Measurements from ENCODE around the gene RBFA. TPM values are rescaled to one million over a fixed set of nuclear protein-coding genes. Genes with fewer than 3 reads are reported as not detected.

Gene RBFA
- total and polyA plus RNA-seq, 2 donors (not counting 3 experiments of a cell fraction or from before 2014, with no cell fraction given): 27.4 to 34.8 TPM

- H3K9me1 ChIP-seq (replicated peaks; ENCODE audit: control insufficient read depth, extremely low read depth, insufficient read depth, low read length): no peaks in the 10 kb centered on the region
- no peaks in the 10 kb centered on the region for H3K4me1 ChIP-seq (ENCODE audit: control insufficient read depth, extremely low read depth, insufficient read depth, low read length)
- H3K79me2 ChIP-seq (ENCODE audit: control insufficient read depth, insufficient read depth, low read length): no peaks in the 10 kb centered on the region
- no peaks in the 10 kb centered on the region for H4K20me1 ChIP-seq (replicated peaks; ENCODE audit: control insufficient read depth, extremely low read depth, insufficient read depth, low read length)
- DNase-seq (ENCODE audit: low read depth, low spot score): no peak
- dilution Hi-C loops (cut with MboI; ENCODE audit: extremely low pct_ligation_motif_present, low sequenced_read_pairs) (no loop called here), intact Hi-C loops (cut with micrococcal nuclease) (no loop called here)
- H3K9me3 ChIP-seq (replicated peaks; ENCODE audit: control insufficient read depth, insufficient read depth, low read length): no peaks in the 10 kb centered on the region
- ChIA-PET CTCF (interaction anchor here (1.1 kb wide), 1 partner anchor 10 kb away, joined by 3 read pairs; the partner anchor contains the start of gene RBFA), POLR2A (no interaction called here)
- H3K36me3 ChIP-seq (ENCODE audit: control insufficient read depth in 2 of 2, extremely low read depth in 1 of 2, insufficient read depth in 2 of 2, low read length in 2 of 2): peaks cover 0 to 16% of the 10 kb centered on the region in 2 experiments
- BruUV-seq (replicated peaks): no TSS peak
- no peak overlapping the region for H3K27ac ChIP-seq (ENCODE audit: insufficient read depth, low read depth, low read length)
- no peak overlapping the region for H3K9ac ChIP-seq (replicated peaks; ENCODE audit: extremely low read depth, insufficient read depth, low read length)
- H2AFZ ChIP-seq (ENCODE audit: low read depth, low read length): no peak overlapping the region
- no peak overlapping the region for H3K4me2 ChIP-seq (ENCODE audit: insufficient read depth, low read length)
- no peaks in the 10 kb centered on the region for H3K27me3 ChIP-seq (ENCODE audit: control insufficient read depth in 2 of 2, insufficient read depth in 2 of 2, low read length in 2 of 2)
- FAIRE-seq: no peak
- no peak overlapping the region for H3K4me3 ChIP-seq (replicated peaks in 1 of 3; ENCODE audit: insufficient read depth in 1 of 3, low read depth in 1 of 3, low read length in 3 of 3)
- TF ChIP-seq FOS (IDR thresholded peaks at IDR 0.05; ENCODE audit: borderline replicate concordance, insufficient read depth, low read length) (no peak), EZH2 (IDR thresholded peaks at IDR 0.05; ENCODE audit: borderline replicate concordance, low read depth, low read length, severe bottlenecking) (no peak)
Measured at GRCh38 chr18:80044072-80044471, 9.8 kb downstream of the RBFA start.

GRCh38 chr18:80046011-80046410, 11.8 kb downstream of the RBFA start:
- no peaks in the 10 kb centered on the region for H3K4me1 ChIP-seq (ENCODE audit: control insufficient read depth, extremely low read depth, insufficient read depth, low read length)
- FAIRE-seq (no peak), DNase-seq (ENCODE audit: low read depth, low spot score) (no peak)
- ChIA-PET CTCF (interaction anchor here (1.3 kb wide), 1 partner anchor 11 kb away, joined by 3 read pairs; the partner anchor contains the start of gene RBFA), POLR2A (no interaction called here)
- no peak overlapping the region for H3K4me2 ChIP-seq (ENCODE audit: insufficient read depth, low read length)
- H3K9me1 ChIP-seq (replicated peaks; ENCODE audit: control insufficient read depth, extremely low read depth, insufficient read depth, low read length): no peaks in the 10 kb centered on the region
- H3K36me3 ChIP-seq (ENCODE audit: control insufficient read depth in 2 of 2, extremely low read depth in 1 of 2, insufficient read depth in 2 of 2, low read length in 2 of 2): peaks cover 0 to 16% of the 10 kb centered on the region in 2 experiments
- no TSS peak for BruUV-seq (replicated peaks)
- H3K4me3 ChIP-seq (replicated peaks in 1 of 3; ENCODE audit: insufficient read depth in 1 of 3, low read depth in 1 of 3, low read length in 3 of 3): no peak overlapping the region
- no peaks in the 10 kb centered on the region for H3K9me3 ChIP-seq (replicated peaks; ENCODE audit: control insufficient read depth, insufficient read depth, low read length)
- H3K27ac ChIP-seq (ENCODE audit: insufficient read depth, low read depth, low read length): no peak overlapping the region
- H3K9ac ChIP-seq (replicated peaks; ENCODE audit: extremely low read depth, insufficient read depth, low read length): no peak overlapping the region
- no peaks in the 10 kb centered on the region for H3K79me2 ChIP-seq (ENCODE audit: control insufficient read depth, insufficient read depth, low read length)
- dilution Hi-C loops (cut with MboI; ENCODE audit: extremely low pct_ligation_motif_present, low sequenced_read_pairs) (no loop called here), intact Hi-C loops (cut with micrococcal nuclease) (no loop called here)
- H3K27me3 ChIP-seq (ENCODE audit: control insufficient read depth in 2 of 2, insufficient read depth in 2 of 2, low read length in 2 of 2): no peaks in the 10 kb centered on the region
- H2AFZ ChIP-seq (ENCODE audit: low read depth, low read length): no peak overlapping the region
- TF ChIP-seq POLR2A (IDR thresholded peaks at IDR 0.05; ENCODE audit: low read depth, low read length): no peak
- no peak for TF ChIP-seq MAX (IDR thresholded peaks at IDR 0.05; ENCODE audit: insufficient read depth, insufficient read length)
- TF ChIP-seq FOS (IDR thresholded peaks at IDR 0.05; ENCODE audit: borderline replicate concordance, insufficient read depth, low read length): no peak
- TF ChIP-seq POLR2AphosphoS5 (IDR thresholded peaks at IDR 0.05; ENCODE audit: insufficient read depth, low read depth, low read length): no peak
- no peak for TF ChIP-seq GATA2 (IDR thresholded peaks at IDR 0.05; ENCODE audit: insufficient read depth, insufficient read length, low read depth, low read length)
- TF ChIP-seq EZH2 (IDR thresholded peaks at IDR 0.05; ENCODE audit: borderline replicate concordance, low read depth, low read length, severe bottlenecking): no peak
- H4K20me1 ChIP-seq (replicated peaks; ENCODE audit: control insufficient read depth, extremely low read depth, insufficient read depth, low read length): no peaks in the 10 kb centered on the region
